Kidney glomerular epithelial cell (primary cell): ENCODE data around the gene RER1.

Experiments used
- DNase-seq: peaks from one replicate; lab custom pipeline; 2025; lab: John Stamatoyannopoulos, UW

RER1 gene

DNA sequence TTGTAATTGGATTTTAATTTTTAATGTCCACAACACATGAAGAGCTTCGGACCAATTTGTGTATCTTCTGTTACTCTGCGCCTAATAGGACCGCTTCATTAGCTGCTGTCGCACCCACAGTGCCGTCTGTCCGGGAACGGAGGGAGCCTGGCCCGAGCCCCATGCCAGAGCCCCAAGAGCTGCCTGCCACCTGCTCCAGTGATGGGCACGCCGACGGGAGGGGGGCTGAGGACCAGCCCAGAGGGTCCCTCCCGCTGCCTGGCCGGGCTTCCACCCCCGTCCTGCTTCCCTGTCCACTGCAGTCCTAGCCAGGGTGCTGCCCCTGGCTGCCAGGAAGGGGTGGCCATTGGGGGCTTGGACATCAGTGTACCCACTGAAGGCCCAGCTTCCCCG lies 54.2 kb downstream of the RER1 start:
- no peak for DNase-seq

DNA sequence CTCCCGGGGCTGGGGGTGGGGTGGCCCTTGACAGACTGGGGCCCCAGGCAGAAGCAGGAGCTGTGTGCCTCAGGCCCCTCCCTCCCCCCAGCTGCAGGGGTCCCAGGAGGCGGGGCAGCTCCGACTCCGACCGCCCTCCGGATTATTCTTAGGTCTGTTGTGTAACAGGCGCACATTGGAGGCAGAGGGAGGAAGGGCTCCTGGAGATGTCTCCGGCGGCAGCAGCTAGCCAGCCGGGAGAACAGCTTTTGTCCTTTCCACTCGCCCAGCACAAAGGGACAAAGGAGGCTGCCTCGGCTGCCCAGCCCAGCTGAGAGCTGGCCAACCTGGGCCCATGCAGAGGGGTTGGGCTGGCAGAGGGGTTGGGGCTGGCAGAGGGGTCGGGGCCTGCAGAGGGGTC lies 54.8 kb downstream of the RER1 start:
- DNase-seq = no peak

DNA sequence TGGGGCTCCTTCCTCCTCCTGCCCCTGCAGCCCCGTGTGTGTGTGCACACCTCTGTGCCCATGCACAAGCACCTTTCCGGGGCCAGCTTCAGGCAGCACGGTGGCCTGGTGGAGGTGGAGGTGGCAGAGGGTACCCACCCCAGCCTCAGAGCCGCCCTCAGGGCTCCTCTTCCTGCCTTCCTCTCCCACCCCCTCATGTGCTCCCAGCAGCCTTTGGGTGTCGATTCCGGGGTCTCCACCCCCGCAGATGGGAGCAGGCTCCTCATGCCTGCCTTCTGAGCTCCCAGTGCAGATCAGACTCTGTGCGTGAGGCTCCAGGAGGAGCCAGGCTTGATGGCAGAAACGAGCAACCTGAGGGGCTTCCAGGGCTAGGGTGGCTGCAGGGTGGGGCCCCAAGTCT lies 55.2 kb downstream of the RER1 start:
- DNase-seq = no peak

DNA sequence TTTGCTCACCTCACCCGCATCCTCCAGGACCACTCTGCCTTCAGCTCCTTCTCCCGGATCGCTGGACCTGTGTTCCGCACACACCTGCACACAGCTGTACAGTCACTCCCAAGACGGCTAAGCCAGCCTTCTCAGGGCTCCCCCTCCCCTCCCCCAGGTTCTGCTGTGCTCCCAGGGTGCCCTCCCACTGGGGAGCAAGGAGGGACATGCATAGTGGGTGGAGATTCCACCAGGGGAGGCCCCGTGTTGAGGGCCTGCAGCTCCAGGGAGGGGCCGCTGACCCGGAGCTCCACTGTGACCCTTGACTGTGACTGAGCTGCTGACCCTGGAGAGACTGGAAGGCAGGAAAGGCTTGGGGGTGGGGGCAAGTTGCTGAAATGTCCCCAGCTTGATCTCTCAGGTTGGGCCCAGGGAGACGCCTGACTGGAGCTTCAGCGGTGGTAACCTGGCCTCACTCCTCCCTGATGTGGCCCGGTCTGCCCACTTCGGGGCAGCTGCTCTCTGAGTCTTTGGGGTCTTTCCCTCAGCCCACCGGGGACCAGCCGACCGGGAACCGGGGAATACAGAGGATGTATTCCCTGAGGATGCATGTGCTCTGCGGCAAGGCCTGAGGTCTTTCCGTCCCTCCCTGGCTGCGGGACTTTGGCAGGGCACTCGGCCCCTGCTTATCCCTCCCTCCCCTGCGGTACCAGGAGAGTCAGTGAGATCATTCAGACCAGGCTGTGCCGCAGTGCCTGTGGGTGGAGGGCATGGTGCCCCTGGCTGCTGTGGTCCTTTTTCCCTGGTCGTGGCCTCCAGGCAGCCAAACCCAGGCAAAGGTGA lies 55.8 kb downstream of the RER1 start:
- DNase-seq = no peak

DNA sequence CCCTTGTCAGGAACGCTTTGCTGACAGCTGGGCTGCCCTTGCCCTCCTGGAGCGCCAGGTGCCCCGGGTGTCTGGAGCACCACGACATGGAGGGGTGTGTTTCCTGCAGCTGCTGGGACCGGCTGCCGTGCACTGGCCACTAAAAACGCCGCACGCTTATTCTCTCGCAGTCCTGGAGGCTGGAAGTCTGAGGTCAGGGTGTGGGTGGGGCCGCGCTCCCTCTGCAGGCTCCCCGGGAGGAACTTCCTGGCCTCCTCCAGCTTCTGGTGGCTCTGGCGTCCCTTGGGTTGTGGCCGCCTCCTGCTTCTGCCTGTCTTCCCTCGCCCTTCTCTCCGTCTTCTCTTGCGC lies 56.4 kb downstream of the RER1 start:
- DNase-seq = no peak

DNA sequence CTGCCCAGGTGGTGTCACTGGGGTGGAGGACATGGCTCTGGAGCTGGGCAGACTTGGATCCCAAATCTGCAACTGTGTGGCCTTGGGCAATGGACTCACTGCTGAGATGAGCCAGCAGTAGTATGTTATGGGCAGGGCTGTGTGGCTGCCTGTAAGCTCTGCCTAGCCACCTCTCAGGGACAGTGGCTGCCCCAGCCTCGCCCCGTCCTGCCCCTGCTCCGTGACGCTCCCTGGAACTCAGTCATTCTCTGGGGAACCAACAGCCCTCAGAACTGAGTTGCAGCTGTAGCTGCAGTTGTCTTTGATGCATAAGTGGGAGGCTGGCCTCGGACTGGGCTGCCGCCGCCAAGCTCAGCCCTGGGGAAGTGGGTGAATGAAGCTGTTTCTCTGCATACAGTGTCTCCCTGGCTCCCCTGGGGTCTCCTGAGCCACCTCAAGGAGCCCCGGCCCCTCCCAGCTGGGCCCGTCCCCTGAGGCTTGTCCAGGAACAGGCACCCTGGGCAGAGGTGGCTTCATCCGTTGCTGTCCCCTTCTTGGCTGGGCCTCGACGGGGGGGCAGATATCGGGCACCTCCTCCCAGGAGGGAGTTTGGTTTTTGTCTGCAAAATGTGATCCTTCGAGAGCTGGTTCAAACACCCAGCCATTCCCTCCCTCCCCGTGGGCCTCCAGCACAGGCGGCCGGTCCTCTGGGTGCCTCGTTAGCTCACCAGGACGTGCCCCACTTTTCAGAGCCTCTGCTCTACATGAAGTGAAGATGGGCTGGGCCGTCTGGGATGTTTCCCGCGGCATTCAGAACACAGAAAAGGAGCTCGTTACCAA lies 58.2 kb downstream of the RER1 start:
- no peak for DNase-seq

DNA sequence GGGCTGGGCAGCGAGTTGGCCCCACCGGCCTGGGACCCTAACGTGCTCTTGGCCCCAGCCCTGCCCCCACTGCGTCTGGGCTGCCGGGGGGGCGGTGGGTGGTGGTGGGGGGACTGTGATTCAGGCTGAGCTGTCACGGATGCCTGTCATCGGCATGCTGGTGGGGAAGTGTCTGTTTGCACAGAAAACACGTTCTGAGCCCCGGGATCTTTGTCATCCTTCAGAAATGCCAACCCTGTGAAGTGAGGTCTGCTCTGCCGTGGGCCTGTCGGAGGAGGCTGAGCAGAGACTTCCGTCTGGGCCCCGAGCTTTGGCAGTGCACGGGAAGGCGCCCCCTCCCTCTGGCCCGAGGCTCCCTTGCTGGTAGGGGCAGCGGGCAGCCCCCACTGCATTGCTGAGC lies 60.1 kb downstream of the RER1 start:
- peak; percentile 93 for DNase-seq

DNA sequence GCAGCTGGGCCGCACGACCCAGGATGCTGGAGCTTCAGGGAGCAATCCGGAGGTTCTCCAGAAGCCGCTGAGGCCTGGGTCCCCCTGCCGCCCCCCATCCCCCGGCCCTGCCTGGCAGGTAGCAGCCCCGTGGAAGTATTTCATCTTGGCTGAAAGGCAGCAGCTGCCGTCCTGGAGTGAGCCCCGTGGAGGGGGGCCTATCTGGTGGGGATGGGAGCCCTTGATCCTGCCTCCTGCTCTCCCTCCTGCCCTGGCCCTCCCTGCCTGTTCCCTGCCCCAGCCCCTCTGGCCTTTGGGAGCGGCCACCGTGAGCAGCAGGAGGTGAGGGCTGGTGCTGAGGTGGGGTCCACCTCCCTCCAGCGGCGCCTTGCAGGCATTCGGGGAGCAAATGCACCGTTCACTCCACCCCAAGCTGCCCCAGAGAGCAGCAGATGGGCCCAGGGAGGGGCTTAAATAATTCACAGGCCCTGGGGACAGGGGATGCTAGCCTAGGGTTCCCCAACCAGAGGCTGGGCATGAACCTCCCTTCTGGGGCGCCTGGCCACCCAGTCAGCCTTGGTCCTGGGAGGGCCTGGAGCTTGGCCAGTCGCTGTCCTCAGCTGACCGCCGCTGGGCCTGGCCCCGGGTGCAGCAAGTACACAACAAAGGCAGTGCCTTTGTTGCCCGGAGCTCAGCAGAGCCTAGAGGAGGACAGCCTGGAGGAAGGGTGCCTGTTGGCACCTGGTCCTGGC lies 60.7 kb downstream of the RER1 start:
- DNase-seq = no peak

DNA sequence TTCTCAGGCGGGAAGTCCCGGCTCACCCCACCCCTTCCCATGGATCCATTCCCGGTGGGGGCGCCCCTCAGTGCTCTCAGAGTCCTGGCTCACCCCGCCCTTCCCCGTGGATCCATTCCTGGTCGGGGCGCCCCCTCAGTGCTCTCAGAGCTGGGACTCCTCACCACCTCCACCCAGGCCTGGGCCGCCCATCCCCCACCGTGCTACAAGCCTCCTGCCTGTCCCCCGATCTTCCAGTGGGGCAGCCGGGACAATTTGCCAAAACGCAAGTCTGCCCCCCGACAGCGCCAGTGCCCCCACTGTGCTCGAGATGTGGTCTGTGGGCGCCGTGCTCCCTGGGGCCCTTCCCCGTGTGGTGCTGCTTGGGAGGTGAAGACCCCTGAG lies 61.3 kb downstream of the RER1 start:
- DNase-seq = no peak

DNA sequence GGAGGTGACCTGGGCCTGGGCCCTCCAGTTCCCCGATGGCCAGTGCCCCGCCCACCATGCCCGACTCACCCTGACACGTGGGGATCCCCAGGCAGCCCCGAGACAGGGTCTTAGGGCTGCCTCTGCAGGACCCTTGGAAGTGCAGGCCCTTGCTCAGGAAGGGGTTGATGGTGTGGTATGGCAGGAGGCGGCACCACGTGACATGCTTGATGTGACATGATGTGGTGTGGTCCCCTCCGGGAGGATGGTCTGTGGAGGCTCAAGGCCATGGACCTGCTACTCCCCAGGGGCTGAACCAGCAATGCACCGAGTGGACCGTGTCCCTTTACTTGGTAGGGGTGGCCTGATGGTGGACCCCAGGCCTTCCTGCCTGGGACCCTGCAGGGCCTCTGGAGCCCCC lies 62.6 kb downstream of the RER1 start:
- no peak for DNase-seq
